NCI-H2107 treated with DMSO at 0.1 percent for 48 hours (cell line): ENCODE data around the gene TRIM28.

Experiments
- DNase-seq: peaks from one replicate; lab custom pipeline; 2025; ENCODE audit not compliant: unreplicated experiment; lab: John Stamatoyannopoulos, UW

Gene TRIM28

GRCh38 chr19:58548859-58549663, 5.2 kb downstream of the TRIM28 start:
- DNase-seq = no peak

DNA sequence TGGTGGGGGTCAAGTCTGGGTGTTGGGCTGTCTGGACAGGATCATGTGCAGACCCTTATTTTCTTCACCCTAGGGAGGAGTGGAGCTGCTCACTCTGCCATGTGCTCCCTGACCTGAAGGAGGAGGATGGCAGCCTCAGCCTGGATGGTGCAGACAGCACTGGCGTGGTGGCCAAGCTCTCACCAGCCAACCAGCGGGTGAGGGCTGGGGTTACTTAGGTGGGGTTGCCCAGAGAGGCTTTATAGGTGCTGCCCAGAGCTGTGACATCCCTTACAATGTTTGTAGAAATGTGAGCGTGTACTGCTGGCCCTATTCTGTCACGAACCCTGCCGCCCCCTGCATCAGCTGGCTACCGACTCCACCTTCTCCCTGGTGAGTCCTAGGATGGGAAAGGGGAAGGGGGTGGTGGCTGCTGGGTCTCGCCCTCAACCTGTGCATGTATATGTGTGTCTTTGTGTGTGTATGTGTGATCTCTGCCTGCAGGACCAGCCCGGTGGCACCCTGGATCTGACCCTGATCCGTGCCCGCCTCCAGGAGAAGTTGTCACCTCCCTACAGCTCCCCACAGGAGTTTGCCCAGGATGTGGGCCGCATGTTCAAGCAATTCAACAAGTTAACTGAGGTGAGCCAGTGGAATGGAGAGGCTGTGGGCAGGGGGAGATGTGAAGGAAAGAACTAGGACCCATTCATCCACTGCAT, 5.9 kb downstream of the TRIM28 start:
- no peak for DNase-seq

DNA sequence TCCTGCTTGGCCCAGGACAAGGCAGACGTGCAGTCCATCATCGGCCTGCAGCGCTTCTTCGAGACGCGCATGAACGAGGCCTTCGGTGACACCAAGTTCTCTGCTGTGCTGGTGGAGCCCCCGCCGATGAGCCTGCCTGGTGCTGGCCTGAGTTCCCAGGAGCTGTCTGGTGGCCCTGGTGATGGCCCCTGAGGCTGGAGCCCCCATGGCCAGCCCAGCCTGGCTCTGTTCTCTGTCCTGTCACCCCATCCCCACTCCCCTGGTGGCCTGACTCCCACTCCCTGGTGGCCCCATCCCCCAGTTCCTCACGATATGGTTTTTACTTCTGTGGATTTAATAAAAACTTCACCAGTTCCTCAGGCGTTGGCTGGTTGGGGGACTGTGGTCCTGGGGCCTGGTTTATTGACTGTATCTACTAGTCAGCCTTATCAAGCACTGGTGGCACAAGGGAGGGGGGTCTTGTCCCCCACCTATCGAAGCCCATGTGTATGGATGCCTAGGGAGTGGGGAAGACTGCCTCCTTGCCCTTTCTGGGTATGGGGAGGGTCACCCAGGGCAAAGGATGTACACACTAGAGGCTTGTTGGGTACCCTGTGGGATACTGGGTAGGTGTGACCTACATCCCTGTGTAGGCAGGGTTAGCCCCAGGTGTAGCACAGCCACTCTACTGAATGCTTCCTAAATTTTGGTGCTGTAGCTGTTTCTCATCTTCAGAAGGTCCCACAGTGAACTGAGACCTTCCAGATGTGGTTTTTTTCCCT, 6.7 kb downstream of the TRIM28 start:
- DNase-seq = no peak

GRCh38 chr19:58551123-58551497, 7.2 kb downstream of the TRIM28 start:
- no peak for DNase-seq

- DNase-seq = no peak
Measured at GRCh38 chr19:58551577-58552471, 8.0 kb downstream of the TRIM28 start.

DNA sequence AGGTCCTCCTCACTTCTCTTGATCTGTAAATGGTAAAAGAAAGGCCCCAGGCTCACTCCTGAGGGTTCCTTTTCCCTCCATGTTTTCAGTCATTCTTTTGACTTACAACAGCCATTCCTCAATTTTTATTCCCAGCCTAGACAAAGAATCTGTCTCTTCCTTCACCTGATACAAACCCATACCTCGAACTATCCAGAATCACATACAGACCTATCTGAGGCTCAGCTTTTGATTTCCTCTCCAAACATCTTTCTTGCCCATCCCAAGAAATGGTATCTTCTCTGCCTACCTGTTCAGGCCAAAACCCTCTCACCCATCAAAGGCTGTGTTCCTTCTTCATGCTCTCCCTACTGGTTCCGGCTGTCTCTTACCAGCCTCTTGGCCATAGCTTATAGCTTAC, 8.8 kb downstream of the TRIM28 start:
- no peak for DNase-seq

DNA sequence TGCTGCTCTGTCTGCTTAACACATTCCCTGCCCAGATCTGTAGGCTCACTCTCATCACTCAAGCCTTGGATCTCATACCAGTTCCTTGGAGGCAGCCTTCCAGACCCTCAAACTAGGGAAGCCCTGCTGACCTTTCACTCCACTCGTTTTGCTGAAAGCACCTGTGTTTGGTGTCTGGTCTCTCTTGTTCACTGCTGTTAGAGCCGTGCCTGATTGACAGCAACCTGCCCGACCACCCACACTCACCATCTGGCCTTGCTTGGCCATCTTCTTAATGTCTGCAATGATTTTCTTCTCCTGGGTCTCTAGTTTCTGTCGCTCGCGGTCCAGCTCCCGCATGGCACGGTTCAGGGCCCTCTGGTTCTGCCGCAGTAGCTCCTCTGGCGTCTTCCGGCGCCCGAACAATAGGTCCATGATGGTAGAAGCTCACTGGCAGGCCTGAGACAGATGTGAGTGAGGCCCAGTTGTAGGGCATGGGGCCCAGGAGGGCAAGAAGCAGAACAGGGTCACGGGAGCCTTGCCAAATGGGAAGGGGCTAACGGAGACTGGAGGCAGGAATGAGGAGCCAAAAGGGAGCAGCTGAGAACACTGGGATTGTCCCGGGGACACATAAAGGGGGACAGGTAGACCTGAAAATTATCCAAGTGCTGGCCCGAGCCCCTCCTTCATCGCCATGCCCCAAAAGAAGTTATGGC, 10.1 kb downstream of the TRIM28 start:
- DNase-seq = no peak

- no peak for DNase-seq
Measured at GRCh38 chr19:58554494-58555368, 10.9 kb downstream of the TRIM28 start, which contains the start of gene CHMP2A. CHMP2A (minus strand) TSS chr19:58555105; CDS start chr19:58554212, 893 bp downstream.

GRCh38 chr19:58555369-58555885, 11.6 kb downstream of the TRIM28 start:
- DNase-seq = no peak

DNA sequence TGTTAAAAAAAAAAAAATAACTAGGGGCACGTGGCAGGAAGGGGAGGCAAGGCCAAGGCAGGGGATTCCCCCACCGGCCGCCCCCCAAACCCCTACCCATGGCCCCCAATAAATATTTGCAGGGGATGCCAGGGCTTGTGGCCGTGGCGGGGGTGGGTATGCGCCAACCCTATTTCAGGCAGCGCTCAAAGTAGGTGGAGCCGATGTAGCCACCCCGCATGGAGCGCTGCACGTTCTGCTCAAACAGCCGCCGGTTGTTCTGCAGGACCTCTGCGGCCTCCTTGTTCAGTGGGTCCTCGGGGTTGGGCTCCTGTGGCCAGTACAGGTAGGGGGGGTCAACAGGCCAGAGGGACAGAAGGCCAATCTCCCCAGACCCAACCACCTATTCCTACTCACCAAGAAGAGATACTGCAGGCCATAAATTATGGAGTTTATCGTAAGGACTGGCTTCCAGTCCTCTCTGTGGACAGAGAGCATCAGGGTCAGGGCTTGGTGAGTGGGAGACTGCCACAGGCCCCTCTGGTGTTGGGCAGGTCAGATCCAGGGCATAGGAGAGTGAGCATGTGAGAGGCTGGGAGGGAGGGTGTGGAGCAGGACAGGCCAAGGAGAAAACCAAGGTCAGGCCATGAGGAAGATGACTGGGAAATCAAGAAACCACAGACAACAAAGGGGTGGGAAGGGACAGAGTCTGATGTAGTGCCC, 12.2 kb downstream of the TRIM28 start:
- DNase-seq = no peak

GRCh38 chr19:58556622-58557220, 12.9 kb downstream of the TRIM28 start:
- no peak for DNase-seq

- DNase-seq = no peak
Measured at GRCh38 chr19:58557221-58558065, 13.6 kb downstream of the TRIM28 start.

- DNase-seq = no peak
Measured at GRCh38 chr19:58558066-58558622, 14.3 kb downstream of the TRIM28 start, which contains the start of gene UBE2M. UBE2M (minus strand) TSS chr19:58558611; CDS start chr19:58558381, 230 bp downstream.

- DNase-seq = no peak
Measured at GRCh38 chr19:58558623-58559274, 14.9 kb downstream of the TRIM28 start.

DNA sequence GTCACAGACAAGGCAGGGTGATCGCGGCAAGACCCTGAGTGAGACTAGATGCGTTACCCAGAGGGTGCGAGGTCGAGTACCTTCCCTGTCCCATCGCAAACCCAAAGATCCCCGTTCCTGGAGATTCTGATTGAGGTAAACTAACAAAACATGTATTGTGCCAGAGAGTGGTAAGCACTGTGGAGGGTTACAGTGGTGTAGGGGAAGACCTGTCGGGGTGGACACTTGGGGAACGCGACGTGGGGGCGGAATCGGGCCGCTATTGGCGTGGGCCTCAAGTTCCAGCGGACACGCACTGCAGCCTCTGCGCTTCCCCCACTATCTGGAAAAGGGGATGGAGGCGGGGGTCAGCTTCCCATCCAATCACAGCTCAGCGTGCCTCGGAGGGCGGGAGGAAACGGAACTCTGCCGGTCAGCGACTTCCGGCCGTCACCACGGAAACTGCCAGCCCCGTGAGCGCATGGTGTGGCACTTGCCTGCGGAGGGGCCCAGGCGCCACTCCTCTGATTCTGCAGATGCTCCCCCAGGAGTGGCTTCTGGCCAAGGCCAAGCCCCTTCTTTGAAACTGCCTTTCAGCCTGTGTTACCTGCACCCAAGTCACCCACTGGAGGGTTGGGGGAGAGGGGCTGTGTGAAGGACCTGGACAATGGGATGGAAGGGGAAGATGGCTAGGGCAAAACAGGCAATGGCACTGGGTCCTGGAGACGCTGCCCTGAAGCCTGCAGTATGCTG, 15.6 kb downstream of the TRIM28 start:
- DNase-seq = no peak
